ENCODE results near the gene DOCK2.
"Not testable (repeated sequence)": the region's sequence is repeated elsewhere in the genome, so short reads cannot be mapped to it uniquely, and the experiment has no call there.

The DOCK2 gene

GRCh38 chr5:169706758-169707450 is 69.8 kb downstream of the DOCK2 start:
- H3K4me3 ChIP-seq (ENCODE audit: low read length), result no peak overlapping the region
- no peak for TF ChIP-seq ZNF274 (IDR thresholded peaks at IDR 0.05; ENCODE audit: low read depth, low read length)

- H3K4me3 ChIP-seq (ENCODE audit: low read length), result no peak overlapping the region
- TF ChIP-seq ZNF274 (IDR thresholded peaks at IDR 0.05; ENCODE audit: low read depth, low read length), result no peak
Measured at GRCh38 chr5:169707686-169708085, 70.6 kb downstream of the DOCK2 start.

GRCh38 chr5:169710675-169711074 is 73.6 kb downstream of the DOCK2 start:
- H3K4me3 ChIP-seq (ENCODE audit: low read length), result no peak overlapping the region
- no peak for TF ChIP-seq ZNF274 (IDR thresholded peaks at IDR 0.05; ENCODE audit: low read depth, low read length)

GRCh38 chr5:169711551-169712225 is 74.6 kb downstream of the DOCK2 start:
- no peak for TF ChIP-seq ZNF274 (IDR thresholded peaks at IDR 0.05; ENCODE audit: low read depth, low read length)
- H3K4me3 ChIP-seq (ENCODE audit: low read length), result no peak overlapping the region

GRCh38 chr5:169712428-169712827 is 75.4 kb downstream of the DOCK2 start:
- no peak overlapping the region for H3K4me3 ChIP-seq (ENCODE audit: low read length)
- TF ChIP-seq ZNF274 (IDR thresholded peaks at IDR 0.05; ENCODE audit: low read depth, low read length), result no peak

GRCh38 chr5:169716287-169716686 is 79.2 kb downstream of the DOCK2 start:
- TF ChIP-seq ZNF274 (IDR thresholded peaks at IDR 0.05; ENCODE audit: low read depth, low read length), result no peak
- H3K4me3 ChIP-seq (ENCODE audit: low read length), result no peak overlapping the region

GRCh38 chr5:169717288-169717687 is 80.2 kb downstream of the DOCK2 start:
- no peak for TF ChIP-seq ZNF274 (IDR thresholded peaks at IDR 0.05; ENCODE audit: low read depth, low read length)
- no peak overlapping the region for H3K4me3 ChIP-seq (ENCODE audit: low read length)

- no peak for TF ChIP-seq ZNF274 (IDR thresholded peaks at IDR 0.05; ENCODE audit: low read depth, low read length)
- H3K4me3 ChIP-seq (ENCODE audit: low read length), result no peak overlapping the region
Measured at GRCh38 chr5:169719360-169720314, 82.6 kb downstream of the DOCK2 start.

GRCh38 chr5:169721771-169722170 is 84.7 kb downstream of the DOCK2 start:
- H3K4me3 ChIP-seq (ENCODE audit: low read length), result no peak overlapping the region
- no peak for TF ChIP-seq ZNF274 (IDR thresholded peaks at IDR 0.05; ENCODE audit: low read depth, low read length)

GRCh38 chr5:169723103-169723831 is 86.2 kb downstream of the DOCK2 start:
- H3K4me3 ChIP-seq (ENCODE audit: low read length), result no peak overlapping the region
- TF ChIP-seq ZNF274 (IDR thresholded peaks at IDR 0.05; ENCODE audit: low read depth, low read length), result no peak

- H3K4me3 ChIP-seq (ENCODE audit: low read length), result no peak overlapping the region
- no peak for TF ChIP-seq ZNF274 (IDR thresholded peaks at IDR 0.05; ENCODE audit: low read depth, low read length)
Measured at GRCh38 chr5:169724303-169725087, 87.4 kb downstream of the DOCK2 start.

- not testable (repeated sequence) for H3K4me3 ChIP-seq (ENCODE audit: low read length)
Measured at GRCh38 chr5:169725665-169726064, 88.6 kb downstream of the DOCK2 start.

GRCh38 chr5:169728418-169728817 is 91.3 kb downstream of the DOCK2 start:
- H3K4me3 ChIP-seq (ENCODE audit: low read length), result no peak overlapping the region
- no peak for TF ChIP-seq ZNF274 (IDR thresholded peaks at IDR 0.05; ENCODE audit: low read depth, low read length)

Data from GM08714 (cell line).